NCI-H524 (cell line): ENCODE data around the gene KRT3.
"Not testable (repeated sequence)": the region's sequence is repeated elsewhere in the genome, so short reads cannot be mapped to it uniquely, and the experiment has no call there.

Experiments
- DNase-seq, 2 experiments: peaks; one replicate each; lab custom pipeline; 2025; lab: John Stamatoyannopoulos, UW

Gene KRT3

GRCh38 chr12:52798003-52798670 is 2.2 kb upstream of the KRT3 start:
- no peak for DNase-seq

GRCh38 chr12:52797529-52797894 is 1.6 kb upstream of the KRT3 start:
- DNase-seq, result no peak

GRCh38 chr12:52796839-52797528 is 1.1 kb upstream of the KRT3 start:
- no peak for DNase-seq

- DNase-seq, result no peak
Measured at GRCh38 chr12:52796429-52796794, 495 bp upstream of the KRT3 start.

- not testable (repeated sequence) for DNase-seq
Measured at GRCh38 chr12:52795332-52795674, 614 bp downstream of the KRT3 start.

GRCh38 chr12:52794479-52795331 is 1.2 kb downstream of the KRT3 start:
- peak in 1 of 2 experiments; percentile 61 for DNase-seq

GRCh38 chr12:52792185-52793029 is 3.5 kb downstream of the KRT3 start:
- no peak for DNase-seq

- DNase-seq, result no peak
Measured at GRCh38 chr12:52791271-52792184, 4.4 kb downstream of the KRT3 start.

GRCh38 chr12:52790427-52791270 is 5.3 kb downstream of the KRT3 start:
- no peak for DNase-seq

- no peak for DNase-seq
Measured at GRCh38 chr12:52789637-52790426, 6.1 kb downstream of the KRT3 start.

- no peak for DNase-seq
Measured at GRCh38 chr12:52788876-52789636, 6.9 kb downstream of the KRT3 start.

GRCh38 chr12:52788192-52788875 is 7.6 kb downstream of the KRT3 start:
- no peak for DNase-seq

GRCh38 chr12:52787324-52788191 is 8.4 kb downstream of the KRT3 start:
- no peak for DNase-seq

GRCh38 chr12:52784909-52785308 is 11.0 kb downstream of the KRT3 start:
- no peak for DNase-seq

GRCh38 chr12:52783563-52784316 is 12.2 kb downstream of the KRT3 start:
- DNase-seq, result peak; percentile 63 to 82

- DNase-seq, result no peak
Measured at GRCh38 chr12:52782502-52782901, 13.4 kb downstream of the KRT3 start.
